GM23338 (cell line): ENCODE measurements around the gene SFXN5.

ENCODE experiments used
- CTCF ChIP-seq, 2 experiments: fragments of 200-600 bp in 1 of 2; sonication (generic) in 1 of 2; conservative IDR thresholded peaks; 2 replicates each; pipeline versions ENCODE4 v1.5.1 to v1.6.1; 2016 to 2017; ENCODE audit warnings: antibody characterized with exemption in 2 of 2, low read depth in 2 of 2, mild to moderate bottlenecking in 2 of 2, moderate library complexity in 1 of 2
- EZH2 ChIP-seq: fragments of 200-600 bp; sonication (generic); IDR thresholded peaks from one replicate; pipeline ENCODE4 v1.8.0; 2017; ENCODE audit warnings: antibody characterized with exemption, mild to moderate bottlenecking, low read depth; ENCODE audit not compliant: unreplicated experiment
- EZH2phosphoT487 ChIP-seq: fragments of 200-600 bp; sonication (generic); IDR thresholded peaks from one replicate; pipeline ENCODE4 v1.8.1; 2018; ENCODE audit warnings: antibody characterized with exemption; ENCODE audit not compliant: unreplicated experiment
- JUNB ChIP-seq: IDR thresholded peaks from one replicate; pipeline ENCODE4 v1.6.1; 2016; ENCODE audit warnings: antibody characterized with exemption; ENCODE audit not compliant: unreplicated experiment
- POLR2AphosphoS5 ChIP-seq: IDR thresholded peaks from 2 replicates; pipeline ENCODE4 v1.6.1; 2016; ENCODE audit warnings: antibody characterized with exemption, low read depth
- ZNF331 ChIP-seq: fragments of 250-450 bp; sonication (Bioruptor Pico); IDR thresholded peaks from 2 replicates; pipeline ENCODE4 v1.5.0; 2020; ENCODE audit warnings: low read depth, mild to moderate bottlenecking, moderate library complexity

GRCh38 chr2:72917138-72917876 is 154.2 kb downstream of the SFXN5 start, which contains the start of gene EMX1:
- TF ChIP-seq POLR2AphosphoS5 (no peak), JUNB (no peak), CTCF (conservative IDR thresholded peaks at IDR 0.05; ENCODE audit: low read depth in 2 of 2) (no peak), EZH2 (no peak), EZH2phosphoT487 (no peak), ZNF331 (CRISPR knock-in tag) (no peak)
